ENCODE data around the gene TNNT1. TPM values are rescaled to one million over a fixed set of nuclear protein-coding genes. Genes with fewer than 3 reads are reported as not detected.
A peak's percentile ranks its signal among the peaks of the same experiment; 100 is the strongest.

Gene TNNT1
- total RNA-seq, 4 donors from 2014 or later: not detected

DNA sequence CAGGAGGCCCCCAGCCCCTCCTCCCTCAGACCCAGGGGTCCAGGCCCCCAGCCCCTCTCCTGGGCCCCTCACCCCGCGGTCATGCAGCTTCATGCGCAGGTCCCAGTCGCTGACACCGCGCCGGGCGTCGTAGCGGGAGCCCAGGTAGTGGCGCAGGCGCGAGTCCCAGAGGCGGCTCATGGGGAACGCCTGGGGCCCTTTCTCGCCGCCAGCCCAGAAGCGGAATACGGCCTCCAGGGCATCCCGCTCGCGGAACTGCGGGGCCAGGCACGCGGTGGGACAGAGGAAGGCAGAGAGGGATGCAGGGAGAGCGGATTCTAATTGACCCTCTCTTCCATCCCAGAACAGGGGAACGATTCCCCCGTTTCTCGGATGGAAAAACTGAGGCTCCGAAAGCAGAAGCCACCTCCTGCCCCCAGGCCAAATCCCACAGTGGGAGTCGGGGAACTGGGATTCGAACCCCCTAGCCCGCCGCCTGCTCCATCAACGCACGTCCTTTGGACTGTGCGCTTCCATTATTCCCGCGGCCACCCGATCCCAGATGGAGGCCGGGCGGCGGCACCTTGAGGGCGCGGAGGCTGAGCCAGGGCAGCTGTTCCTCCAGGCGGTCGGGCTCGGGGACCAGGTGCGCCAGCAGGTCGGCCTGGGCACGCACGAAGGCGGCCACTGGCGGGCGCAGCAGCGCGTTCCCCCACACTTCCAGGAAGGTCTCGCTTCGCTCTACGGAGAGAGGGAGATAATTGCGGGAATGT, 12.7 kb upstream of the TNNT1 start:
- H3K27me3 ChIP-seq: peaks cover 0 to 34% of the 10 kb centered on the region in 2 donors

GRCh38 chr19:55160986-55161365, 12.0 kb upstream of the TNNT1 start:
- H3K9me3 ChIP-seq: peaks cover 0 to 6% (median 0%) of the 10 kb centered on the region in 4 donors
- H3K27ac ChIP-seq: no peak overlapping the region
- H3K27me3 ChIP-seq: peaks cover 0 to 33% of the 10 kb centered on the region in 2 donors
- no peak overlapping the region for H3K4me3 ChIP-seq
- DNase-seq: no peak
- no peak for TF ChIP-seq CTCF (IDR thresholded peaks at IDR 0.05)
- no peak for TF ChIP-seq POLR2A (IDR thresholded peaks at IDR 0.05)
- no peaks in the 10 kb centered on the region for H3K36me3 ChIP-seq
- peaks cover 0 to 13% (median 2%) of the 10 kb centered on the region in 4 donors for H3K4me1 ChIP-seq

More for the DNA sequence above, 12.7 kb upstream of the TNNT1 start:
- Histone ChIP-seq H3K9me3 (peaks cover 0 to 6% (median 0%) of the 10 kb centered on the region in 4 donors), H3K4me1 (peaks cover 0 to 12% (median 4%) of the 10 kb centered on the region in 4 donors), H3K27ac (no peak overlapping the region), H3K36me3 (no peaks in the 10 kb centered on the region), H3K4me3 (no peak overlapping the region)
- TF ChIP-seq CTCF (IDR thresholded peaks at IDR 0.05) (no peak), POLR2A (IDR thresholded peaks at IDR 0.05) (no peak)
- DNase-seq: no peak

DNA sequence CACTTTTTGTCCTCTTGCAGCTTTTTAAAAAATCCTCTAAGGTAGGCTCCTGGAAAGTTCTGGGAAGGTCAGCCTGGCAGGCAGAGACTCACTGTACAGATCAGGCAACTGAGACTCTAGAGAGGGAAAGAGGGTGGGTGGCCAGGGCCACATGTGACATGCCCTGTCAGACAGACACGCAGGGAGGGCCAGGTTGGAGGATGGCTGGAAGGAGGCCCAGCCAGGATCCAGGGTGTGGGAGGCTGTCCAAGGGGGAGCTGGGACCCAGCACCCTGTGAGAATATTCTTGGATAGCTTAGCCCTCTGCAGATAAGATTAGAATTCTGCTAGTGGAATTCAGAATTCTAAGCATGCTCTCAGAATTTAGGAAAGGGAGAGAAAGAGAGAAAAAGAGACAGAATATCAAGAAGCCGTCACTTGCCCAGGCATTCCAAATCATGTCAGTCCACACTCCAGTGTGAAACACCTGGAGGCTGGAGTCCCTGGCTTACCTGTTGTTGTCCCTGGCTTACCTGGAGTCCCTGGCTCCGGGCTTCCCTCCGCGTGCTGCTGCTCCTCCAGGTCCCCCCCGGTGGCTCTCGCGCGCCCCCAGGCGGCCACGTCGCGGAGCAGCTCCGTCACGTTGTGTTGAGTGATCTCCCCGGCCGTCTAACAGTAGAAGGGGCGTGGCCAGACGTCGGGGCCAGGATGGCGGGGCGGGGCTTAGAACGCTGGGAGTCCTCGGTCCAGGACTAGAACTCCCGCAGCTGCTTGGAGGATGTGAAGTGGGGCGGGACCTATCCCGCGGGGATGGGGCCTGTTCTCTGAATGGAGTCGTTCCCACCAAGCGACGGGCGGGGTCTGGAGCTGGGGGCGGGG, 11.4 kb upstream of the TNNT1 start:
- Histone ChIP-seq H3K9me3 (peaks cover 0 to 6% (median 0%) of the 10 kb centered on the region in 4 donors), H3K4me1 (peaks cover 0 to 12% (median 3%) of the 10 kb centered on the region in 4 donors), H3K36me3 (no peaks in the 10 kb centered on the region), H3K27me3 (peaks cover 0 to 31% of the 10 kb centered on the region in 2 donors), H3K27ac (no peak overlapping the region), H3K4me3 (no peak overlapping the region)
- peak; percentile 67 to 94 (median 91) for DNase-seq
- TF ChIP-seq CTCF (IDR thresholded peaks at IDR 0.05) (peak; percentile 17 to 92 (median 82)), POLR2A (IDR thresholded peaks at IDR 0.05) (no peak)

DNA sequence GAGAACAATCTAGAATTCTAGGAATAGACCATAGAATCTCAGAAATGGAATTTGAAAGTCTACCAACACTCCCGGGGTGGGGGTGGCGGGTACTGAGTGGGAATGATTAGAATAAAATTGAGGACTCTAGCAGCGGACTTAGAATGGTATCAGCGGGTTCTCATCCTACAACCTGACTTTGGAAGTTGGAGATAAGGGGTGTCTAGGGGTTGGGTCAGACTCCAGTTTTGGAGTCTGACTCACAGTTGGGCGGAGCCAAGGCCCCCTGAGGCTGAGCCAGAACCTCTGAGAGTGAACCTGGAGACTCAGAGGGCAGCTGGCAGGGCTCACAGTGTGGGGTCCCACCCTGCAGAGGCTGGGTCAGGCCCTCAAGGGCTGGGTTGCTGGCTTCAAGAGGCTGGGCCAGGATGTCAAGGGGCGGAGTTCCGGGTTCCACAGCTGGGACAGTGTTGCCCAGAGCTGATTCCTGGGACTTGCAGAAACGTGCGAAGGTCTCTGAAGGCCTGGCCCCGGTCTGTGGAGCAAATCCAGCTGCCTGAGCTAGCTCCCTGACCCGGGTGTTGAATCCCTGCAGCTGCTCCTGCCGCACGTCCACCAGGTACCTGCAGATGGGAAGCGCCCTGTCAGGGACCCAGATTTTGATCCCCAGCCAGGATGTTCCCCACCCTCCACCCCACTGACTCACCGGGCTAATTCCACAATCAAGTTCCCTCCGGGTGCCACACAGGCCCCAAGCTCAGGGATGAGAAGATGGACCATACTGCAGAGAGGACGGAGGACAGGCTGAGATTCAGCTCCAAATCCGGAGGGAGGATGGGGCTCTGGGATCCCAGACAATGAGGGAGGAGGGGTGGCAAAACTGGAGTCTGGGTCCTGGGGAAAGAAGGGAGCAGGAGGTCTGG, 10.1 kb upstream of the TNNT1 start:
- no peak overlapping the region for H3K4me3 ChIP-seq
- DNase-seq: no peak
- H3K27me3 ChIP-seq: peaks cover 0 to 31% of the 10 kb centered on the region in 2 donors
- no peaks in the 10 kb centered on the region for H3K36me3 ChIP-seq
- H3K9me3 ChIP-seq: peaks cover 0 to 6% (median 0%) of the 10 kb centered on the region in 4 donors
- peaks cover 0 to 12% (median 3%) of the 10 kb centered on the region in 4 donors for H3K4me1 ChIP-seq
- no peak for TF ChIP-seq POLR2A (IDR thresholded peaks at IDR 0.05)
- no peak for TF ChIP-seq CTCF (IDR thresholded peaks at IDR 0.05)
- H3K27ac ChIP-seq: no peak overlapping the region

- H3K27me3 ChIP-seq: peaks cover 0 to 31% of the 10 kb centered on the region in 2 donors
- peaks cover 0 to 12% (median 3%) of the 10 kb centered on the region in 4 donors for H3K4me1 ChIP-seq
- DNase-seq: no peak
- no peak for TF ChIP-seq CTCF (IDR thresholded peaks at IDR 0.05)
- no peak for TF ChIP-seq POLR2A (IDR thresholded peaks at IDR 0.05)
- no peaks in the 10 kb centered on the region for H3K36me3 ChIP-seq
- no peak overlapping the region for H3K27ac ChIP-seq
- peaks cover 0 to 6% (median 0%) of the 10 kb centered on the region in 4 donors for H3K9me3 ChIP-seq
- H3K4me3 ChIP-seq: no peak overlapping the region
These were observed 9.4 kb upstream of the TNNT1 start for GRCh38 chr19:55158423-55158822.

All from Peyer's patch (tissue), 4 donors.